Measurements from ENCODE around the gene MYBPC2.
"Not testable (repeated sequence)": the region's sequence is repeated elsewhere in the genome, so short reads cannot be mapped to it uniquely, and the experiment has no call there.

MYBPC2 gene

GRCh38 chr19:50428772-50429463 is 3.8 kb upstream of the MYBPC2 start:
- DNase-seq, result no peak

GRCh38 chr19:50430888-50431342 is 1.8 kb upstream of the MYBPC2 start:
- DNase-seq, result no peak

DNA sequence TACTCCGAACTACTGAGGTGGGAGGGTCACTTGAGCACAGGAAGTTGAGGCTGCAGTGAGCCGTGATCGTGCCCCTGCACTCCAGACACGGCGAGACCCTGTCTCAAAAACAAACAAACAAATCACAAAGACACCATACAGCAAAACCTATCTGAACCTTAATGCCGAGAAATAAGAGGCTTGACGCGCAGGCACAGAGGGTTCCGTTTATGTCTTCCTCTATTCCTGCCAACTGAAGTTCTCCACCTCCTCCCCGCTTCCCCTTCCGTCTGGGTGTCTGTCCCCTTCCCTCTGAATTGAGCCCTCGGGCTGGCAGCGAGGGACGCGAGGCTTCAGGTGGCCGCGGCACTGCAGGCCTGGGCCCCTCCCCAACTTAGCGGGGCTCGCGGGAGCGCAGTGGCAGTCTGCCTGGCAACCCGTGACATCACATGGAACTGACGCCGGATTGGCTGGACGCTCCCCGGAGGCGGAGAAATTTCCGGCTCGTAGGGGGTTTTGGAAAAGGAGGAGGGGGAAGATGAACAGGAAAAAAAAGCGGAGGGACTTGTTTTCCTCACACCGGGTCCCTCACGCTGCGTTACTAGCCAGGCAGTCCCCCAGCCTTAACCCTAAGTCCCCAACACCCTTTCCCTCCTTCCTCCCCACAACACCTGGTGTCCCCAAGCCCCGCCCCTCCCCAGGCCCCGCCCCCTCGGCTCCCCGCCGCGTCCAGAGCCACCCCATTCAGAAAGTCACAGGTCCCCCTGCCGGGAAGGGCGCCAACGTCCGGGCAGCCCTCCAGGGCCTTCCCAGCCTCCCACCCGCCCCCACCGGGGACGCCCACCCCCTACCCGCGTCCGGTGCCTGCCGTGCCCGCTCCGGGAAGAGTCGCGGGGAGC is 1.1 kb upstream of the MYBPC2 start:
- peak; percentile 88 for DNase-seq

GRCh38 chr19:50433201-50434180 is 799 bp downstream of the MYBPC2 start:
- no peak for DNase-seq

DNA sequence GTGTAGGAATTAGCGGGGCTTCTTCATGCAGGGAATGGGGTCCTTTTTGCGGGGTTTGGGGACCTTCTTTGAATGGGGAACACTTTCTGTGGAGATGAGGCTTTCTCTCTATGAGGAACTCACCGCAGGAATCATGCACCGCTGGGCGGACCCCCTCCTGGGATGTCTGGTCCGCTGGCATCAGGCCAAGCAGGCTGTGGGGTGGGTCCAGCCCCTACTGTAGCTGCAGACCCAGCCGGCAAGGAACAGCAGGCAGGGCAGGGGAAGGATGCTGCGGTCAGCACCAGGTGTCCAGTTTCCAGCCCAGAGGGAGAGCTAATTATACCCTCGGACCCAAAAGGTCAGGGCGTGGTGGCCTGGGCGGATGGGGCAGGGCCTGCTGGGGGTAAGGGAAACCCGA is 1.8 kb downstream of the MYBPC2 start:
- no peak for DNase-seq

GRCh38 chr19:50435221-50435620 is 2.5 kb downstream of the MYBPC2 start:
- DNase-seq, result no peak

DNA sequence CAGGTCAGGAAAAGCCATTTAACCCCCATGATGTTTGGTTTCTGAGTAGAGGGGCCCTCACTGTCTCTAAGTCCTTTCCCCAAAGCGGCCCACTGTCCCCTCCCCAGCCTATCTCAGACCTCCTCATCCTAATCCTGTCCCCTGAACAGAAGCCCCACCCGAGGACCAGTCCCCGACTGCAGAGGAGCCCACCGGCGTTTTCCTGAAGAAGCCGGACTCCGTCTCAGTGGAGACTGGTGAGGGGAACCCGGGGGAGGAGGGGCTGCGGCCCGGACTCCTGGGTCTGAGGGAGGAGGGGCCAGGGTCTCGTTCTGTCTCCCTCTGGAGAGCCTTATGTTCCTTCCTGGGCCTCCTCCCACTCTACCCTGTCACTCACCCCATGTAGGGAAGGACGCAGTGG is 2.9 kb downstream of the MYBPC2 start:
- DNase-seq, result no peak

GRCh38 chr19:50437862-50438449 is 5.3 kb downstream of the MYBPC2 start:
- no peak for DNase-seq

DNA sequence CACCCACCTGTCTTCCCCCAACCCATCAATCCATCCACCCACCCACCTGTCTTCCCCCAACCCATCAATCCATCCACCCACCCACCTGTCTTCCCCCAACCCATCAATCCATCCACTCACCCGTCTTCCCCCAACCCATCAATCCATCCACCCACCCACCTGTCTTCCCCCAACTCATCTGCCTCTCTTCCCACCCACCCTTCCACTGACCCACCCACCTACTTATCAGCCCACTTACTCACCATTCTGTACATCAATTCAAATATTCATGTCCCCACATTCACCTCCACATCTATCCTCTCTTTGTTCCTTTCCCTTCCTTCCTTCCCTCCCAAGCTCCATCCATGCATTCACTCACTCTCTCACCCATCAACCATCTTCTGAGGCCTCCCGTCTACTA is 6.4 kb downstream of the MYBPC2 start:
- DNase-seq, result not testable (repeated sequence)

DNA sequence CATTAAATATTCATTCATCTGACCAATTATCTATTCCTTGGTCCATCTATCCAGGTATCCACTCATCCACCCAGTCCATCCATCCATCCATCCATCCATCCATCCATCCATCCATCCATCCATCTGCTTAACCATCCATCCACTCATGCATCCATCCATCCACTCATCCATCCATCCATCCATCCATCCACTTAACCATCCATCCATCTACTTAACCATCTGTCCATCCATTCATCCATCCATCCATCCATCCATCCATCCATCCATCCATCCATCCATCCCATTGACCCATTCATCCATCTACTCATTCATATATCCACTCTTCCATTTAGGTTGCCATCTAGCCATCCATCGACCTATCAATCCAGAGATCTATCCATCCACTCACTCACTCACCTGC is 11.4 kb downstream of the MYBPC2 start:
- DNase-seq, result no peak

- DNase-seq, result no peak
These were observed 14.4 kb downstream of the MYBPC2 start for GRCh38 chr19:50447053-50447452.

DNA sequence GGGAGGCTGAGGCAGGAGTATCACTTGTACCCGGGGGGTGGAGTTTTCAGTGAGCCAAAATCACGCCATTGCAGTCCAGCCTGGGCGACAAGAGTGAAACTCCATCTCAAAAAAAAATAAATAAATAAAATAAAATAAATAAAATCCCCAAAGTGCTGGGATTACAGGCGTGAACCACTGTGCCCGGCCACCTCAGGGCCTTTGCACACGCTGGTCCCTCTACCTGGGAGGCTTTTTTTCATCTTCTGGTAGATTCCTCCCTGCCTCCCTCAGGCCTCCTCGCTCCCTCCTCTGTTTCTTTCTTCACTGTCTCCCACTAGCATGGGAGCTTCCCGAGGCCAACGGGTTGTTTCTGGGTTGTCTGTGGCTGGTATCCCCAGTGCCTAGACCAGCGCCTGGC is 15.1 kb downstream of the MYBPC2 start:
- no peak for DNase-seq

GRCh38 chr19:50449236-50449899 is 16.7 kb downstream of the MYBPC2 start:
- DNase-seq, result no peak

DNA sequence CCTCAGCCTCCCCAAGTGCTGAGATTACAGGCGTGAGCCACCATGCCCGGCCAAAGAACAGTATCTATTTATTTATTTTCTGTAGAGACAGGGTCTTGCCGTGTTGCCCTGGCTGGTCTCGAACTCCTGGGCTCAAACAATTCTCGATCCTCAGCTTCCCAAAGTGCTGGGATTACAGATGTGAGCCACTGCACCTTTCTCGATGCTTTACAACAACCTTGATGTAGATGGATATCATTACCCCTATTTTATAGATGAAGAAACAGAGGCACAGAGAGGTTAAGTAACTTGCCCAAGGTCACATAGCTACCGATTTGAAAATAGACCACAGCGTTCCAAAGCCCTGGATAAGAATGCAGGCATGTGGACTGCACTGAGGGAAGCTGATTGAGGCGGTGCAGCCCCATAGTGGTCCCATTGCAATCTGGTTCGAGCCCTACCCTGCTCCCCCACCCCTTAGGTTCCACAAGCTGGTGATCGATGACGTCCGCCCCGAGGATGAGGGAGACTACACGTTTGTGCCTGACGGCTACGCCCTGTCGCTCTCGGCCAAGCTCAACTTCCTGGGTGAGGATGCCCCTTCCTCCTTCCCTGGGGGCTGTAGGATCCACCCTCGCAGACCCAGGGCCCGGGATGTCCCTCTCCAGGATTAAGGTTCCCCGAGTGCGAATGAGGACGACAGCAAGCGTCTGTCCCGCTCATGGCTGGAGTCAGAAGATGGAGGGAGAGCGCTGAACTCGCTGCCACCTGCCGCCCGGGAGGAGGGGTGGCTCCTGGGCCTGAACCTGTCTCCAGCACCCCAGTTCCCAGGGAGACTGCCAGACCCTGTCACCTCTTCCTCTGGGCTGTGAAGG is 17.9 kb downstream of the MYBPC2 start:
- no peak for DNase-seq

- DNase-seq, result no peak
These were observed 18.5 kb downstream of the MYBPC2 start for GRCh38 chr19:50451223-50451534.

DNA sequence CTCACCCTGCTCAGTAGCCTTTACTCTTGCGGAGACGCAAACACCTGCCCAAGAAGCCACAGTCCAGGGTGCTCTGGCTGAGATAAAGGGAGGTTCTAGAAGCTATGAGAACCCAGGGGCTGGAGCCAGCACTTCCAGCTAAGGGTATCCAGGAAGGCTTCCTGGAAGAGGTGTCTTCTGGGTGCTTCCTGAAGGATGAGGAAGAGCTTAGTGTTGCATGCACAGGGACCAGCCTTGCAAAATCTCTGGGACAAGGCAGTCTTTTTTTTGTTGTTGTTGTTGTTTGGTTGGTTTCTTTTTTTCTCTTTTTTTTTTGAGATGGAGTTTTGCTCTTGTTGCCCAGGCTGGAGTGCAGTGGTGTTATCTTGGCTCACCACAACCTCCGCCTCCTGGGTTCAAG is 20.6 kb downstream of the MYBPC2 start:
- no peak for DNase-seq

- DNase-seq, result no peak
These were observed 23.3 kb downstream of the MYBPC2 start for GRCh38 chr19:50455992-50456391.

- DNase-seq, result no peak
These were observed 24.6 kb downstream of the MYBPC2 start for GRCh38 chr19:50457300-50457699.

GRCh38 chr19:50458396-50459066 is 25.8 kb downstream of the MYBPC2 start:
- no peak for DNase-seq

DNA sequence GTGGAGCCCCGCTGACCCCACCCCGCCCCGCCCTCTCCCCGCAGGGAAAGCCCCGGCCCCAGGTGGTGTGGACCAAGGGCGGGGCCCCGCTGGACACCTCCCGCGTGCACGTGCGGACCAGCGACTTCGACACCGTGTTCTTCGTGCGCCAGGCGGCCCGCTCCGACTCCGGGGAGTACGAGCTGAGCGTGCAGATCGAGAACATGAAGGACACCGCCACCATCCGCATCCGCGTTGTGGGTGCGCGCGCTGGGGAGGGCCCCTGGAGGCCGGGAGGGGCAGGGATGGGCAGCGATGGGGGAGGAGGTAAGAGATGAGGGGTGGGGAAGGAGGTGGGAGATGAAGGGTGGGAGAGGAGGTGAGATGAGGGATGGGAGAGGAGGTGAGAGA is 26.4 kb downstream of the MYBPC2 start:
- DNase-seq, result no peak

GRCh38 chr19:50459638-50460037 is 26.9 kb downstream of the MYBPC2 start:
- no peak for DNase-seq
